MCF 10A (cell line): ENCODE measurements around the gene AJM1. TPM values are rescaled to one million over a fixed set of nuclear protein-coding genes. Genes with fewer than 3 reads are reported as not detected.
"Not testable (repeated sequence)": the region's sequence is repeated elsewhere in the genome, so short reads cannot be mapped to it uniquely, and the experiment has no call there.

Experiments
- BruUV-seq: library from RNA; stranded (reverse); fragments of 400-500 nt; replicated peaks from 2 replicates; lab custom pipeline; 2021; lab: Mats Ljungman, UMichigan
- CTCF ChIA-PET: fragments of 300-600 bp; sonication (Branson Sonifier 250); formaldehyde crosslinking; extraction: SDS; loops from one replicate; lab custom pipeline; 2021; ENCODE audit warnings: antibody characterized with exemption, inconsistent platforms; lab: Yijun Ruan, JAX
- POLR2A ChIA-PET: fragments of 300-600, 350-650 bp; sonication (Branson Sonifier 250); formaldehyde crosslinking; extraction: SDS; loops from one replicate; lab custom pipeline; 2020; ENCODE audit warnings: antibody characterized with exemption, inconsistent platforms; lab: Yijun Ruan, JAX
- DNase-seq: peaks from one replicate; pipeline ENCODE4 v3.0.0-alpha.2; 2018; ENCODE audit not compliant: unreplicated experiment
- H3K27ac Mint-ChIP-seq: one replicate; pipeline ENCODE4 v1.8.0; 2022; ENCODE audit warnings: mild to moderate bottlenecking, low read depth, mixed read lengths; ENCODE audit not compliant: unreplicated experiment
- H3K27me3 Mint-ChIP-seq: one replicate; pipeline ENCODE4 v1.8.0; 2022; ENCODE audit warnings: mixed read lengths; ENCODE audit not compliant: insufficient read depth, unreplicated experiment
- H3K36me3 Mint-ChIP-seq: one replicate; pipeline ENCODE4 v1.8.0; 2022; ENCODE audit warnings: mild to moderate bottlenecking, moderate library complexity, mixed read lengths; ENCODE audit not compliant: insufficient read depth, unreplicated experiment
- H3K4me1 Mint-ChIP-seq: one replicate; pipeline ENCODE4 v1.8.0; 2022; ENCODE audit warnings: mixed read lengths; ENCODE audit not compliant: insufficient read depth, unreplicated experiment
- H3K4me3 Mint-ChIP-seq: one replicate; pipeline ENCODE4 v1.8.0; 2022; ENCODE audit warnings: mild to moderate bottlenecking, moderate library complexity, mixed read lengths; ENCODE audit not compliant: unreplicated experiment
- H3K9me3 Mint-ChIP-seq: one replicate; pipeline ENCODE4 v1.8.0; 2022; ENCODE audit warnings: mixed read lengths; ENCODE audit not compliant: unreplicated experiment
- intact Hi-C: fragments of 100-400 bp; cut with micrococcal nuclease; formaldehyde crosslinking; loops from 2 replicates; pipeline ENCODE4 v1.14.1; 2022
- total RNA-seq: library from RNA; stranded (reverse); gene quantifications from 2 replicates; pipeline ENCODE4 v1.2.3, GENCODE V29; 2022
- TF ChIP-seq, protein P1 (sequence below): fragments of 200-600 bp; IDR thresholded peaks from one replicate; pipeline ENCODE4 v1.8.0; 2022; ENCODE audit warnings: antibody characterized with exemption, mild to moderate bottlenecking; ENCODE audit not compliant: unreplicated experiment

Gene AJM1
- total RNA-seq, 1 experiment from 2014 or later: 5.7 TPM

DNA sequence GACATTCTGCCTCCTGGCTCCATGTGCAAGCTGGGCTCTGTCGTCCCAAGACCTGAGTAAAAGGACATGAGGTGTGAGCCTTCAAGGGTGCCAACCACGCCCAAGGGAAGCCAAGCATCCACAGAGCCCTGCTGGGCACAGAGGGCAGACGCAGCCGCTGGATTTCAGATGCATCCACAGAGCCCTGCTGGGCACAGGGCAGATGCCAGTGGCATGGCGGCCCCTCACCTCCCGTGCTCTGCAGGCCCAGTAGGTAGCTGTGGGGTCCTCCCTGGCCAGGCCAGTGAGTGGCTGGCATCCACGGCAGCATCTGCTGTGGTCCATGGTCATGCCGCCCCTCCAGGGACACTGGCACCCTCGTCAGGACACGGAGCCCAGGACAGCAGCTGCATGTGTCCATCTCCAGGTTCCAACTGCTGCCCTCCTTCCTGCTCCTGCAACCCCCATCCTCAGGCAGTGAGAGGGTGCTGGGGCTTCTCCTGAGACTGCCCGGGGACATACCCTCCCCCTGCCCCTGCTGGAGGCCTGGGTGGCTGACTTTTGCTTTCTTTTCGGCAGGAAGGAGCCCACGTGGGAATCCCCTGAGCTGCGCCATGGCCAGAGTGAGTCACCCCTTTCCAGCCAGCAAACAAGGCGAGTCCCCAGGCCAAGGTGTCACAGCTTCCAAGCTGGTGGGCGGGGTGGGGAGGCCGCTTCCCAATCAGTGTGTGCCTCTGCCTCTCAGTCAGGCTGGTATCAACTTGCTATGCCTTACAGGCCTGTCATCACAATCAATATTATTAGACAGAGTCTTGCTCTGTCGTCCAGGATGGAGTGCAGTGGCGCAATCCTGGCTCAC lies 40.0 kb downstream of the AJM1 start:
- Mint-ChIP-seq H3K27me3 (no peaks in the 10 kb centered on the region), H3K36me3 (peaks cover 5% of the 10 kb centered on the region), H3K27ac (peak overlapping the region; percentile 66), H3K4me1 (peaks cover 4% of the 10 kb centered on the region), H3K4me3 (peak overlapping the region; percentile 62), H3K9me3 (no peaks in the 10 kb centered on the region)
- DNase-seq: peak; percentile 96
- TF ChIP-seq, protein P1, sequence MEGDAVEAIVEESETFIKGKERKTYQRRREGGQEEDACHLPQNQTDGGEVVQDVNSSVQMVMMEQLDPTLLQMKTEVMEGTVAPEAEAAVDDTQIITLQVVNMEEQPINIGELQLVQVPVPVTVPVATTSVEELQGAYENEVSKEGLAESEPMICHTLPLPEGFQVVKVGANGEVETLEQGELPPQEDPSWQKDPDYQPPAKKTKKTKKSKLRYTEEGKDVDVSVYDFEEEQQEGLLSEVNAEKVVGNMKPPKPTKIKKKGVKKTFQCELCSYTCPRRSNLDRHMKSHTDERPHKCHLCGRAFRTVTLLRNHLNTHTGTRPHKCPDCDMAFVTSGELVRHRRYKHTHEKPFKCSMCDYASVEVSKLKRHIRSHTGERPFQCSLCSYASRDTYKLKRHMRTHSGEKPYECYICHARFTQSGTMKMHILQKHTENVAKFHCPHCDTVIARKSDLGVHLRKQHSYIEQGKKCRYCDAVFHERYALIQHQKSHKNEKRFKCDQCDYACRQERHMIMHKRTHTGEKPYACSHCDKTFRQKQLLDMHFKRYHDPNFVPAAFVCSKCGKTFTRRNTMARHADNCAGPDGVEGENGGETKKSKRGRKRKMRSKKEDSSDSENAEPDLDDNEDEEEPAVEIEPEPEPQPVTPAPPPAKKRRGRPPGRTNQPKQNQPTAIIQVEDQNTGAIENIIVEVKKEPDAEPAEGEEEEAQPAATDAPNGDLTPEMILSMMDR: no peak
- POLR2A ChIA-PET: interaction anchor here (0.8 to 3.7 kb wide), 11 partner anchors 11 to 92 kb away, joined by 3 to 19 read pairs (median 4); partner anchors contain the start of genes EDF1, FBXW5 and RABL6
- intact Hi-C loops: no loop called here
- BruUV-seq: no TSS peak
- CTCF ChIA-PET: interaction anchor here (0.6 to 1.3 kb wide), 5 partner anchors 36 to 484 kb away, joined by 3 to 4 read pairs (median 4); no protein-coding TSS in a partner anchor

DNA sequence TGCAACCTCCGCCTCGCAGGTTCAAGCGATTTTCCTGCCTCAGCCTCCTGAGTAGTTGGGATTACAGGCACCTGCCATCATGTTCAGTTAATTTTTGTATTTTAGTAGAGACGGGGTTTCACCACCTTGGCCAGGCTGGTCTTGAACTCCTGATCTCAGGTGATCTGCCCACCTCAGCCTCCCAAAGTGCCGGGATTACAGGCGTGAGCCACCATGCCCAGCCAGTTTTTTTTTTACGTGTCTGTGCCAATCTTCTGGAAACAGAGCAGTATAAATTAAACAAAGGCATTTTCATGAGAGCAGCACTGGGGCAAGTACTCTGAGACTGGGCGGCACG lies 40.6 kb downstream of the AJM1 start:
- not testable (repeated sequence) for BruUV-seq
- POLR2A ChIA-PET: interaction anchor here (0.8 to 3.7 kb wide), 7 partner anchors 15 to 92 kb away, joined by 3 to 19 read pairs (median 5); partner anchors contain the start of gene FBXW5

GRCh38 chr9:136883670-136884069 lies 41.4 kb downstream of the AJM1 start:
- DNase-seq, H3K4me1 Mint-ChIP-seq, H3K27ac Mint-ChIP-seq, H3K36me3 Mint-ChIP-seq, intact Hi-C loops, H3K9me3 Mint-ChIP-seq, BruUV-seq, H3K27me3 Mint-ChIP-seq: not testable (repeated sequence)
- ChIA-PET POLR2A (interaction anchor here (0.6 to 3.7 kb wide), 5 partner anchors 35 to 153 kb away, joined by 3 to 19 read pairs (median 3); partner anchors contain the start of gene AJM1), CTCF (interaction anchor here (0.6 to 2.0 kb wide), 2 partner anchors 42 to 45 kb away, joined by 3 to 7 read pairs; partner anchors contain the start of gene AJM1)
- peak overlapping the region; percentile 62 for H3K4me3 Mint-ChIP-seq

More for the DNA sequence above, 40.6 kb downstream of the AJM1 start:
- peak overlapping the region; percentile 66 for H3K27ac Mint-ChIP-seq
- intact Hi-C loops, H3K9me3 Mint-ChIP-seq, H3K36me3 Mint-ChIP-seq, DNase-seq, H3K4me1 Mint-ChIP-seq, H3K27me3 Mint-ChIP-seq: not testable (repeated sequence)
- CTCF ChIA-PET: interaction anchor here (1.3 to 2.0 kb wide), 2 partner anchors 41 to 147 kb away, joined by 4 to 7 read pairs; partner anchors contain the start of gene AJM1
- H3K4me3 Mint-ChIP-seq: peak overlapping the region; percentile 62

DNA sequence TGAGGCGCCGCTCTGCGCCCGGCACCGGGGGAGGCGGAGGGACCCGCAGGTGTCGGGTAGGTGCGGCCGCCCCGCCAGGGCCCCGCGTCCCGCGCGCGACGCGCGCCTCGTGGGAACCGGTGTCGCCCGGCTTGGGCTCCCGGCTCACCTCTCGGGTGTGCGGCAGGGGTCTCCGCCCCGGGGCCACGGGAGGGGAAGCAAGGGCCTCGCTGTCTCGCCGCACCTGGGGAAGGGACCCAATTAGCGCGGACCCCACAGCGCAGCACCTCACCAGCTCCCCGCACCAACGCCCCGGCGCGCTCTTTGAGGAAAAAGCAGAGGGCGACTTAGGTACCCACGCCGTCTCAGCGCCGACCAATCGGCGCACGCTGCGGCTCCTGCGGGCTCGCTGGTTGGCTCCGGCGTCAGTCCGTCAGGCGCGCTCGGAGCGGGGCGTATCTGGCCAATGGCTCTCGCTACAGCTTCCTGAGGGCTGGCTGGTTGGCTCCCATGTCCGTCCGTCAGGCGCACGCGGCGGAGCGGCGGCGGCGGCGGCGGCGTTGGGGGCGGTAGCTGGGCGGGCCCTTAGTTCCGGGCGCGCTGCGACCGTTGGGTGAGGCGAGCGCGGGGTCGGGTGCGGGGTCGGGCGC lies 43.8 kb downstream of the AJM1 start, which contains the start of gene TRAF2:
TSS of gene TRAF2 (plus strand) at position 567 of the 629 bp plus-strand sequence. CDS start 12,225 bp downstream, outside the sequence.
- intact Hi-C loops: no loop called here
- peak; percentile 97 for DNase-seq
- ChIA-PET CTCF (interaction anchor here (0.7 kb wide), 1 partner anchor 43 kb away, joined by 5 read pairs; no protein-coding TSS in a partner anchor), POLR2A (interaction anchor here (0.6 to 2.6 kb wide), 11 partner anchors 13 to 158 kb away, joined by 3 to 28 read pairs (median 4); partner anchors contain the start of genes EDF1, FBXW5, PHPT1 and TMEM141)
- TF ChIP-seq, protein P1: no peak
- H3K4me1 Mint-ChIP-seq: peaks cover 6% of the 10 kb centered on the region
- H3K36me3 Mint-ChIP-seq: peaks cover 7% of the 10 kb centered on the region
- no peaks in the 10 kb centered on the region for H3K9me3 Mint-ChIP-seq
- peak within 1 kb of the TSS; percentile 71 for H3K27ac Mint-ChIP-seq
- H3K27me3 Mint-ChIP-seq: no peaks in the 10 kb centered on the region
- no TSS peak for BruUV-seq
- peak within 1 kb of the TSS; percentile 84 for H3K4me3 Mint-ChIP-seq
